ENCODE data around the gene CFAP46. TPM values are rescaled to one million over a fixed set of nuclear protein-coding genes. Genes with fewer than 3 reads are reported as not detected.

The CFAP46 gene
- total and polyA plus RNA-seq, 9 of the 15 experiments (the other 6 are each of a cell fraction or from before 2014, with no cell fraction given): not detected

GRCh38 chr10:132845041-132845551, 97.3 kb downstream of the CFAP46 start (continued):
- TF ChIP-seq SREBF1 (IDR thresholded peaks at IDR 0.05; ENCODE audit: borderline replicate concordance, low read depth, low read length) (no peak), TFAP4 (CRISPR knock-in tag; IDR thresholded peaks at IDR 0.05; ENCODE audit: borderline replicate concordance) (no peak), PTTG1 (tag; IDR thresholded peaks at IDR 0.05; ENCODE audit: low read depth) (no peak)

DNA sequence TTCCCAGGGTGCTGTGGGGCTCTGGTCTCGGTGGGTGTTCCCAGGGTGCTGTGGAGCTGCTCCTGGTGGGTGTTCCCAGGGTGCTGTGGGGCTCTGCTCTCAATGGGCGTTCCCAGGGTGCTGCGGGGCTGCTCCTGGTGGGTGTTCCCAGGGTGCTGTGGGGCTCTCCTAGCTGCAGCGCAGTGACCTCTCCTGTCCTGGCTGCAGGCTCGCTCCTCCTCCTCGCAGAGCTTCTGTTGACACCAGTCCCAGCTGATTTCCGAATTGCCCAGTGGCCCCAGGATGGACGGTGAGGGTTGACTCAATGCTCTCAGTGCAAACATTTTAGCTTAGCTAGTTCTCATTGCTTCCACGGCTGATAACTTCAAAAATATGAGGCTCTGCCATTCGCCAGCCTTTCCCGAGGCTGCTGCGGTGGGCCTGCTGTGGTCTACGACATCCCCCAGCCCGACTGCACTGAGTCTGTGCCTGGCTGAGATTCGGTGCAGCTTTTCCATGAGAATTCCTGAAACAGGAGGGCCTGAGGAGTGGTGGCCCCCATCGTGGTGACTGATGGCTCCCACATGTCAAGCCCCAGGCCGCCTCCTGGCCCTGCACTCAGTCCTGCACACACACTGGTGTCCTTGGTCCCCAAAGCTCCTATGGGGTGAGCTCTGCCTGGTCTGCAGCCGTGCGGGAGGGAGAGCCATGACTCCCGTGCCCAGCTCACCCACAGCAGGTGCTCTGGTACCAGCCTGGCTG, 98.1 kb downstream of the CFAP46 start:
- Histone ChIP-seq H3K27ac (ENCODE audit: extremely low read depth, low read depth, low read length) (no peak overlapping the region), H2AFZ (ENCODE audit: low read depth, low read length) (no peak overlapping the region), H3K4me2 (ENCODE audit: insufficient read depth, low read length) (no peak overlapping the region), H3K9me3 (replicated peaks; ENCODE audit: control insufficient read depth, insufficient read depth, low read depth, low read length) (no peaks in the 10 kb centered on the region), H3K79me2 (ENCODE audit: control insufficient read depth, insufficient read depth, low read length) (no peaks in the 10 kb centered on the region), H3K9me1 (ENCODE audit: control insufficient read depth, insufficient read depth, low read length) (no peaks in the 10 kb centered on the region), H4K20me1 (replicated peaks; ENCODE audit: control insufficient read depth, insufficient read depth, low read length) (no peaks in the 10 kb centered on the region), H3K9ac (ENCODE audit: insufficient read depth in 1 of 2, low read depth in 2 of 2, low read length in 2 of 2) (no peak overlapping the region), H3K4me1 (replicated peaks in 1 of 2; ENCODE audit: control insufficient read depth in 2 of 2, insufficient read depth in 2 of 2, low read length in 2 of 2) (peaks cover 0 to 8% of the 10 kb centered on the region in 2 experiments; a peak in 2 of 5 replicates), H3K36me3 (ENCODE audit: control insufficient read depth, insufficient read depth, low read length) (no peaks in the 10 kb centered on the region), H3K27me3 (ENCODE audit: control insufficient read depth in 2 of 2, insufficient read depth in 2 of 2, low read length in 2 of 2) (peaks cover 9 to 39% of the 10 kb centered on the region in 2 experiments), H3K4me3 (no peak overlapping the region)
- intact Hi-C loops (cut with micrococcal nuclease) (no loop called here), in situ Hi-C loops (cut with MboI) (no loop called here)
- DNase-seq (ENCODE audit: extremely low read depth in 1 of 4, low spot score in 3 of 4): no peak
- BruUV-seq (replicated peaks): no TSS peak
- no peak for ATAC-seq
- ChIA-PET CTCF (ENCODE audit: low intra/inter-chr PET ratio) (no interaction called here), POLR2A (interaction anchor here (0.7 kb wide), 1 partner anchor 720 kb away, joined by 5 read pairs; no protein-coding TSS in a partner anchor)
- FAIRE-seq: no peak
- 1% methylated on average over 19 of the region's 20 CpGs for WGBS (ENCODE audit: insufficient coverage, low coverage, missing lambda C conversion rate)
- TF ChIP-seq ZNF507 (tag; conservative IDR thresholded peaks at IDR 0.05) (no peak), EGR1 (conservative IDR thresholded peaks at IDR 0.05) (no peak), ZNF316 (IDR thresholded peaks at IDR 0.05) (no peak), GTF2B (IDR thresholded peaks at IDR 0.05; ENCODE audit: extremely low read depth, insufficient read length) (no peak), MITF (IDR thresholded peaks at IDR 0.05) (no peak), CCNT2 (IDR thresholded peaks at IDR 0.05; ENCODE audit: borderline replicate concordance, extremely low read depth, insufficient read length, low read depth, low read length) (no peak), PBX2 (CRISPR knock-in tag; IDR thresholded peaks at IDR 0.05; ENCODE audit: low read depth) (no peak), PBX2 (tag; conservative IDR thresholded peaks at IDR 0.05; ENCODE audit: low read depth) (no peak), NFYB (IDR thresholded peaks at IDR 0.05; ENCODE audit: extremely low read depth, insufficient read length) (no peak)
